ENCODE measurements around the gene CAPN15. TPM values are rescaled to one million over a fixed set of nuclear protein-coding genes. Genes with fewer than 3 reads are reported as not detected.

CAPN15 gene
- total and polyA plus RNA-seq, 2 experiments from 2014 or later: 5.4 to 68.0 TPM

DNA sequence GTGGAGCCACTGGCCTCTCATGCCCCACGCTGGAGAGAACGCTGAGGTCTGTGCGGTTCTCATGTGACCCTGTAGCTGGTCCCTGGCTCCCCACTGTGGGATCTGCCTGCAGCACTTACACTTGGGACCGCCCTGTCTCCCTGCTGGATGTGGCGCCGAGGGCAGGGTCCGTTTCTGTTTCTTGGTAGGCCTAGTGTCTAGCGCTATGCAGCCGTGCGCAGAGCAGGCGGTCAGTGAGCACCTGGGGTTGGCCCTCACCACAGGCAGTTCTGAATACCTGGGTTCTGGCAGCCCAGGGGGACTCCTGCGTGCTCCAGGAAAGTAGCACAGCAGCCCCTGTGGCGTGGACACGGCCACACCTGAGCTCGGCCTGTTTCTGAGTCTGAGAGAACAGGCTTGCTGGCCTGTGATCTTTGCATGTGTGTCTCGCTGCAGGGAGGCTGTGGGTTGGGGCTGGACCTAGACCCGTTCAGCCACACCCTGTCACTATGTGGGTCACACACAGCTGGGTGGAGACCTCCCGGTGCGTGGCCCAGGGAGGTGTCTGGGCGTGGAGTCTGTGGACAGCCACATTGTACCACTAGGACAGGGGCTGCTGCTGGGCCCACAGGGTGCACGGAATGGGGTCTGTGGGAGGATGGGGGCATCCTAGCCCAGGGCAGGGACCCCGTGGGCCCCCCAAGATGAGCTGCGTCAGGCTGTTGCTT is 2.8 kb downstream of the CAPN15 start:
- DNase-seq: no peak
- peaks cover 25% of the 10 kb centered on the region for H3K4me1 ChIP-seq (ENCODE audit: insufficient read depth)
- H3K9ac ChIP-seq: peak overlapping the region; percentile 83
- no peaks in the 10 kb centered on the region for H3K27me3 ChIP-seq (replicated peaks; ENCODE audit: insufficient read depth)
- no peaks in the 10 kb centered on the region for H3K9me2 ChIP-seq (ENCODE audit: insufficient read depth)
- TF ChIP-seq EZH2phosphoT487 (IDR thresholded peaks at IDR 0.05; ENCODE audit: insufficient read depth, low read depth) (no peak), EZH2 (IDR thresholded peaks at IDR 0.05; ENCODE audit: insufficient read depth, poor library complexity, severe bottlenecking) (no peak)
- peaks cover 83% of the 10 kb centered on the region for H3K79me2 ChIP-seq (ENCODE audit: insufficient read depth)
- peak overlapping the region; percentile 86; the same call in 1 of the 2 replicates for H3K4me3 ChIP-seq
- no peaks in the 10 kb centered on the region for H3K9me3 ChIP-seq (ENCODE audit: low read depth)
- no peak overlapping the region for H2AFZ ChIP-seq
- no peaks in the 10 kb centered on the region for H3K36me3 ChIP-seq (ENCODE audit: low read depth)
- H3F3A ChIP-seq (ENCODE audit: insufficient read depth): peaks cover 22% of the 10 kb centered on the region
- 77 to 81% methylated on average over 21 to 23 of the region's 23 CpGs for WGBS, 2 experiments (ENCODE audit: low coverage in 1 of 2, low lambda C conversion rate in 2 of 2, missing lambda C conversion rate in 2 of 2)
- H4K20me1 ChIP-seq (ENCODE audit: insufficient read depth): no peaks in the 10 kb centered on the region
- in situ Hi-C loops (cut with MboI): no loop called here
- H3K4me2 ChIP-seq (ENCODE audit: unreplicated experiment): no peak overlapping the region
- H3K27ac ChIP-seq: peak overlapping the region; percentile 85

DNA sequence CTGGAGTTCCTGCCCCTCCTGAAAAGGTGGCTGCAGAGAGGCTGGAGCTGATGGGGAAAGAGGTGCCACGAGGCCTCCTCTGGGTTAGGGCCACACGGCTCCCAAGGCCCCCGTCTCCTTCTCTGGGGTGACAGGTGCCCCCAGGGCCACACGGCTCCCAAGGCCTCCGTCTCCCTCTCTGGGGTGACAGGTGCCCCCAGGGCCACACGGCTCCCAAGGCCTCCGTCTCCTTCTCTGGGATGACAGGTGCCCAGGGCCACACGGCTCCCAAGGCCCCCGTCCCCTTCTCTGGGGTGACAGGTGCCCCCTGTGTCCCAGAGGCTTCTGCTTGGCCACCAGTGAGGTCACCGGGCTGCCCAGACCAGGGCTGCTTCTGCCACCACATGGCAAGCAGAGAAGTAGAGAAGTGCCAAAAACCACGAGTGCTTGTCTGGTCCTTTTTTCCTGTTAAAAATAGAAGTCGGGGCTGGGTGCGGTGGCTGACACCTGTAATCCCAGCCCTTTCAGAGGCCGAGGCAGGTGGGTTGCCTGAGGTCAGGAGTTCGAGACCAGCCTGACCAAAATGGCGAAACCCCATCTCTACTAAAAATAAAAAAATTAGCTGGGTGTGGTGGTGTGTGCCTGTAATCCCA is 4.1 kb downstream of the CAPN15 start:
- Histone ChIP-seq H3K4me1 (ENCODE audit: insufficient read depth) (peaks cover 18% of the 10 kb centered on the region), H3K27ac (no peak overlapping the region), H3K27me3 (replicated peaks; ENCODE audit: insufficient read depth) (no peaks in the 10 kb centered on the region), H3K9me3 (ENCODE audit: low read depth) (no peaks in the 10 kb centered on the region), H3K4me2 (ENCODE audit: unreplicated experiment) (no peak overlapping the region), H2AFZ (no peak overlapping the region), H3K36me3 (ENCODE audit: low read depth) (no peaks in the 10 kb centered on the region), H3K9me2 (ENCODE audit: insufficient read depth) (no peaks in the 10 kb centered on the region), H4K20me1 (ENCODE audit: insufficient read depth) (no peaks in the 10 kb centered on the region), H3F3A (ENCODE audit: insufficient read depth) (peaks cover 13% of the 10 kb centered on the region), H3K9ac (no peak overlapping the region), H3K4me3 (no peak overlapping the region), H3K79me2 (ENCODE audit: insufficient read depth) (peaks cover 89% of the 10 kb centered on the region)
- no peak for DNase-seq
- TF ChIP-seq EZH2 (IDR thresholded peaks at IDR 0.05; ENCODE audit: insufficient read depth, poor library complexity, severe bottlenecking): no peak
- no peak for TF ChIP-seq EZH2phosphoT487 (IDR thresholded peaks at IDR 0.05; ENCODE audit: insufficient read depth, low read depth)
- WGBS, 2 experiments (ENCODE audit: low coverage in 1 of 2, low lambda C conversion rate in 2 of 2, missing lambda C conversion rate in 2 of 2): 88 to 92% methylated on average over 9 to 16 of the region's 16 CpGs
- in situ Hi-C loops (cut with MboI): no loop called here

DNA sequence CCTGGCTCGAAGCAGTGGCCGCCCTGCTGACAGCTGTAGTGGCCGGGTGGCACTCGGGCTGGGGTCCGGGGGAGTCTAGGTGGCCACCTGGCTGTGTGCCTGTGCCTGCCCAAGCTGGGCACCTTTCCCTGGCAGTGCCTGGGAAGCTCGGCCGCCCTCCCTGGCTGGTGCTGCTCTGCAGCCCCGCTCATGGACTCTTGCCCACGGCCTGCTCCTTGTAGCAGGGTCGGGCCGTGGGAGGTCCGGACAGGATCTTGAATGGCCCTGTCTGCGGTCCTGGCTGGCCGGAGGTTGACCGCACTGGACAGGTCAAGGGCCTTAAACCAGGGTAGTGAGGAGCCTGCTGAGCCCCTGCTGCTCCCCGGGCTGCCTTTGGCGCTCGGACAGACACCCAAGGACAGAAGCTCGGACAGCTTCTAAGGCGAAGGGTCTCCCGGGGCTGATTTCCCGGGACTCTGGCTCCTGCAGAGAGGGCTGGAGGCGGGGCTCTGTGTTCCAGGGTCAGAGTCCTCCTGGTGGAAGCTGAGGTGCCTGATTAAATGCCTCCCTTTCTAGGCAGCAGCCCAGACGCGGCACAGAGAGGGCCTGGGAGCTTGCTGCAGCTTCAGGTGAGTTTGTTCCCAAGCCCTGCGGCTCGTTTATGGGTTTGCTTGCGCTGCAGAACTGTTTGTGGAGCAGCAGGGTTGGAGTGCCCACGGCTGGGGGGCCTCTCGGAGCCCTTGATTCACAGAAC is 6.0 kb downstream of the CAPN15 start:
- no peak overlapping the region for H2AFZ ChIP-seq
- in situ Hi-C loops (cut with MboI): no loop called here
- H3K27ac ChIP-seq: no peak overlapping the region
- no peak for DNase-seq
- no peak overlapping the region for H3K4me3 ChIP-seq
- H3K79me2 ChIP-seq (ENCODE audit: insufficient read depth): peaks cover 100% of the 10 kb centered on the region
- H3F3A ChIP-seq (ENCODE audit: insufficient read depth): peaks cover 13% of the 10 kb centered on the region
- TF ChIP-seq EZH2phosphoT487 (IDR thresholded peaks at IDR 0.05; ENCODE audit: insufficient read depth, low read depth) (no peak), EZH2 (IDR thresholded peaks at IDR 0.05; ENCODE audit: insufficient read depth, poor library complexity, severe bottlenecking) (no peak)
- H4K20me1 ChIP-seq (ENCODE audit: insufficient read depth): no peaks in the 10 kb centered on the region
- no peak overlapping the region for H3K4me2 ChIP-seq (ENCODE audit: unreplicated experiment)
- no peak overlapping the region for H3K9ac ChIP-seq
- H3K27me3 ChIP-seq (replicated peaks; ENCODE audit: insufficient read depth): no peaks in the 10 kb centered on the region
- peaks cover 18% of the 10 kb centered on the region for H3K4me1 ChIP-seq (ENCODE audit: insufficient read depth)
- 84% methylated on average over 27 to 29 of the region's 30 CpGs for WGBS, 2 experiments (ENCODE audit: low coverage in 1 of 2, low lambda C conversion rate in 2 of 2, missing lambda C conversion rate in 2 of 2)
- no peaks in the 10 kb centered on the region for H3K9me3 ChIP-seq (ENCODE audit: low read depth)
- no peaks in the 10 kb centered on the region for H3K9me2 ChIP-seq (ENCODE audit: insufficient read depth)
- H3K36me3 ChIP-seq (ENCODE audit: low read depth): no peaks in the 10 kb centered on the region

DNA sequence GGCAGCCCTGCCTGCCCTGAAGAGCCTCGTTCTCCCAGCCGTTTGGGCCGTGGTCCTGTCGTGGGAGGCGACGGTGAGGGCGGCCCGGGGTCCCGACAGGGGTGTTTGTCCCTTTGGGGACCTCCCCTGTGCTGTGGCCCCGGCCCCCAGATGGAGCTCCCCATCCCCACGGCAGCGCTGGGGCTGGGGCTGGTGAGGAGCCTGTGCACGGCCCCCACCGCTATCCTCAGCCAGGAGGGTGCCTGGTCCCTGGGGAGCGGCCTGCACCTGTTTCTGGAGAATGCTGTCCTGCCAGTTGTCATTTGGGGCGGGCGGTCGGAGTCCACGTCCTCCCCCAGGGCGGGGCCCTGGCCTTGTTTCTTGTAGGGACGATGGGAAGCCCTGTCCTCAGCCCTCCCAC is 6.6 kb downstream of the CAPN15 start:
- Histone ChIP-seq H3K9me3 (ENCODE audit: low read depth) (no peaks in the 10 kb centered on the region), H3K4me1 (ENCODE audit: insufficient read depth) (peaks cover 16% of the 10 kb centered on the region), H3K79me2 (ENCODE audit: insufficient read depth) (peaks cover 100% of the 10 kb centered on the region), H3F3A (ENCODE audit: insufficient read depth) (peaks cover 9% of the 10 kb centered on the region), H3K27me3 (replicated peaks; ENCODE audit: insufficient read depth) (no peaks in the 10 kb centered on the region), H4K20me1 (ENCODE audit: insufficient read depth) (no peaks in the 10 kb centered on the region), H3K9me2 (ENCODE audit: insufficient read depth) (no peaks in the 10 kb centered on the region), H3K36me3 (ENCODE audit: low read depth) (no peaks in the 10 kb centered on the region), H3K9ac (no peak overlapping the region), H3K4me2 (ENCODE audit: unreplicated experiment) (no peak overlapping the region), H3K4me3 (no peak overlapping the region), H2AFZ (no peak overlapping the region), H3K27ac (no peak overlapping the region)
- no peak for TF ChIP-seq EZH2phosphoT487 (IDR thresholded peaks at IDR 0.05; ENCODE audit: insufficient read depth, low read depth)
- TF ChIP-seq EZH2 (IDR thresholded peaks at IDR 0.05; ENCODE audit: insufficient read depth, poor library complexity, severe bottlenecking): no peak
- in situ Hi-C loops (cut with MboI): no loop called here
- 91 to 92% methylated on average over 20 to 21 of the region's 21 CpGs for WGBS, 2 experiments (ENCODE audit: low coverage in 1 of 2, low lambda C conversion rate in 2 of 2, missing lambda C conversion rate in 2 of 2)
- no peak for DNase-seq
